GM18951 (cell line): ENCODE measurements around the gene PRKCH.

Experiments used
- POLR2A ChIP-seq: IDR thresholded peaks from 4 replicates; pipeline ENCODE4 v1.6.1; 2011; ENCODE audit warnings: mild to moderate bottlenecking; ENCODE audit not compliant: insufficient read length, insufficient read depth; ENCODE audit errors: extremely low read depth
- in situ Hi-C: fragments of 300-500 bp; cut with MboI; formaldehyde crosslinking; loops from one replicate; pipeline ENCODE4 v1.12.0; 2022; ENCODE audit warnings: low sequenced_read_pairs, mixed read lengths, inconsistent platforms; ENCODE audit not compliant: unreplicated experiment

Gene PRKCH

DNA sequence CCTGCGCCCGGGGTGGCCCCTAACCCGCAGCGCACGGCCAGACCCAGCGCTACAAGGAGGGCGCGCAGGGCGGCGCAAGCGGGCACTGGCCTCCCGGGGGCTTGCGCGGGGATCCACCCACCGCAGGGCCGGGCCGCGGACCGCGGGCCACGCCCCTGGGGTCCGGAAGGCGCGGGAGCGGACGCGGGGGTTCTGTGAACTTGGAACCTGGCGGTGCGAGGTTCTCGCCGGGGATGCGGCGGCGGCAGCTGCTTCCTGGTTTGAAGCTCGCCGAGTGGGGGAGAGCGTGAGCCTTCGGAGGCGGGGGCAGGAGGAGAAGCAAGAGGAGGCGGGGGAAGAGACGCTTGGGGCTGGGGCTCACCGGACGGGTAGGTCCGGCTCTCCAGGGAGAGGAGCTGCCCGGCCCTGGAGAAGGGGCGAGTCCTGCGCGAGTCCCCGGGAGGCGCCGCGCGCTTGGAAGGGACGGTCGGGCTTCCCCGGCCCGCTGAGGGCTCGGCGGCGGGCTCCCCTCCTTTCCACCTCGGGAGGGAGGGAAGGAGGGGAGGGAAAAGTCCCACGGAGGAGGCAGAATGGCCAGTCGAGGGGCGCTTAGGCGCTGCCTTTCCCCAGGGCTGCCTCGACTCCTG, at the start of gene PRKCH:
PRKCH (plus strand) TSS at position 195 of the 626 bp plus-strand sequence. CDS start 523 bp downstream, outside the sequence.
- TF ChIP-seq POLR2A, result no peak
- in situ Hi-C loops, result no loop called here

DNA sequence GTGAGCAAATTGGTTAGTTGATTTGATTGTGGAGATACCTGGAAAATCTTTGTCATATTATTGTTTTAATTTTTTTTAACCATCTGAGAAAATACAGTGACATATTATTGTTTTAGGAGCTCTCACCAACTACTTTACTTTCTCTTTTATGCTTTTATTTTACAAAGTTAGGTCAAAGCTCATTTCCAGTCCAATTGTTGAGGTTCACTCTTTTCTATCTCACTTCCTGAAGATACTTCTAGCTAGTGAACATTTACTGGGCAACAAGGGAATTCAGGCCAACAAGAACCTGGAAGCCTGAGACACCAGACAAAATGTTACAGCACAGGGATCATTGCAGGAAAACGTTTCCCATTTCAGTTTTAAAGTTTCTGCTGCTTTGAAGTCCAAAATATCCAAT, 44.1 kb upstream of the PRKCH start:
- in situ Hi-C loops, result no loop called here
- no peak for TF ChIP-seq POLR2A

DNA sequence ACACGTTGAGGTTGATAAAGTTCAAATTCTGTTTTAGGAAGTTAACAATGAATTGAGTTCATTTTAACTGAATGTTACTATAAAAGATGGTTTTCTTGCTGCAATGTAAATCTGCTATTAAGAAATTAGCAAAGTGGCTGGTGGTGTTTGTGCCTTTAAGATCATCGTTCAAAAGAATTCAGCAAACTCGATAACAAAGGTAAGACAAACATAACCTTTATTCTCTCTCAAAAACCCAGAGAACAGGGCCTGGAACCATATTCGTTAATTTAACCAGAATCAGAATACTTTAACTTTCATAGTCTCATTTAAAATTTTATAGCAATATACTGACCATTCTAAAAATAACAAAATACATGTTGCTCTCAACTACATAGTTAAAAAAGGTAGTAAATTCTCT, 43.6 kb upstream of the PRKCH start:
- in situ Hi-C loops, result no loop called here
- TF ChIP-seq POLR2A, result no peak

DNA sequence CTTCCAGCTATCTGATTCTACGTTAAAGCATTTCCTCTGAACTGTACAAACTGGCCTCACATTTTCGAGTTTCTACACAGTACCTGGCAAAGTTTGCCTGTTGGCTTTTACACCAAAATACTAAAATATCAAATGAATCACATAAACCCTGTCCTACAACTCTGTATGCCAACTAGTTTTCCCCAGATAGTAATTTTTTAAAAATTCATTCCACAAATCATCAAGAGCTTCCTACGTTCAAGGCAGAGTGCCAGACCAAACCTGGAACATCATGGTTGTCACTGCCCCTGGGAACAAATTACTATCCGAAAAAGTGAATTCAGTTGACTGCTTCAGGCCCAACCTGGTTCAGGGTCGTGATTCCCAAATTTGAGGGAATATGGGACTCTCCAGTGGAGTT, 42.3 kb upstream of the PRKCH start:
- in situ Hi-C loops, result no loop called here
- TF ChIP-seq POLR2A, result no peak

DNA sequence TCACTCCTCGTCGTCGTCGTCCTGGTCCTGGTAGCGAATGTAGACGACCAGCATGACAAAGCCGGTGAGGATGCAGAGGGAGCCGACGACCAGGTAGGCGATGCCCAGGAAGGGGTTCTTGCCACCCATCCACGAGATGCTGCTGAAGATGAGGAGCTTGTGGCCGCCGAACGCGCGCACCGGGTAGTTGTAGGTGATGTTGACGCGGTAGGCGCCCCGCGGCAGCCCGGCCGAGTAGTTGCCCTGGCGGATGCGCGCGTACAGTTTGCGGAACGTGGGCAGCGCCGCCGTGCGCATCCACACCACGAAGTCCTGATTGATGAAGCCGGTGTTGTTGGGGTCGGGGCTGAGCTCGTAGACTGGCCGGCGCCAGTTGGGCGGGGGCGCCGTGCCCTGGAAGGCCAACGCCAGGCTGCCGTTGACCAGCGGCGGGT, 41.3 kb upstream of the PRKCH start:
- no peak for TF ChIP-seq POLR2A
- in situ Hi-C loops, result no loop called here

DNA sequence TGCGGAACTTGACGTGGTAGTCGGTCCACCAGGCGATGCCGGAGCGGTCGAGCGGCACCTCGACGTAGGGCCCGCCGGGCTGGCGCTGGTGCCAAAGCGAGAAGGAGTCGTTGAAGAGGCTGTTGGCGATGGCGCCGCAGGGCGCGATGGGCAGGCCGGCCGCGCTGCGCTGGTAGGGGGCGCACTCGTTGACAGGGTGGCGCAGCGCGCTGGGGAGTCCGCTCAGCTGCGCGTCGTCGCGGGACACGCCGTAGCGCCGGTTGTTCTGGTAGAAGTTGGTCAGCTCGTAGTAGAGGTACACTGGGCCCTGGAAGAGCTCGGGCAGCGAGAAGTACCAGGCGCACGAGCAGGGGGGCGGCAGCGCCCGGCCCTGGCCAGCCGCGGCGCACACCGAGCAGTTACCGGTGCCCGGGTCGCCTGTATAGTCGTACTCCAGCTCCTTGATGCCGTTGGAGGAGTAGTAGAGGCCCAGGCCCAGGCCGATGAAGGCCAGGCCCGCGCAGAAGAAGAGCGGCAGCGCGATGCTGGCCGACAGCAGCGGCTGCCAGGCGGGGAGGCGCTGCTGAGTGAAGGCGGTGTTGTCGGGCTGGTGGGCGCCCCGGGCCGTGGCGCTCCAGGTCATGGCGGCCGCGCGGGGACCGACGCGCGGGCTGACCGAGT, 40.7 kb upstream of the PRKCH start:
- TF ChIP-seq POLR2A, result no peak
- in situ Hi-C loops, result no loop called here

DNA sequence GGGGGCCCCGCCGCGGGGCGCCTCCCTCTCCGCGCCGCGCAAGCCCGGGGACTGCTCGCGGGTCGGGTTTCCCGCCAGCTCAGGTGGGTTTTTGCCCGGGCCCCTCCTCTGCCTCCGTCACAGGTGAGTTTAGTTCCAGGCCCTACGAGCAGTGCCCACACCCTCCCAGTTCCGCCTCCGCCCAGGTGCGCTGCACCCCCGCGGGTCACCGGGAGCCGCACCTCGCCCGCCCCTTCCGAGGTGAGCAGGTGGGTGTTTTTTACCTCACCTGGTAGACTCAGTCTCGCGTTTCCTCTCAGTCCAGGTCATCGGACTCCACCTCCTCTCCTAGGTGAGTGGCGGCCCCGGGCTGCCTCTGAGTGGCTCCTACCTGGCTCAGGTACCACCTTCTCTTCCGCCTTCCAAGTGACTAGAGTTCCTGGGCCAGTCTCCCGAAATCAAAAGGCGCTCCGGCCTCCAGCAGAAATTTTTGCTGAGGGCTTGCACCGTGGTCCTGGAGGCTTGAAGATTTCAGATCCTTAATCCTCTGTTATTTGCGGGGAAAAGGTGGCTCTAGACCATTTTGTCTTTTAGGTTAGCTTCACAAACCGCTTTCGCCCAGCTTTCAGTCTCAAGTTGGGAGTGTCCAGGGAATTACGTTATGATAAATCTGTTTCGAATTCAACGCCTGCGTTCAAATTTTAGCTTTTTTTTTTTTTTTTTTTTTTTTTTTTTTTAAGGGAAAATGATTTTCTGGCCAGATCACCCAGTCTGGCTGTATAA, 40.0 kb upstream of the PRKCH start, which contains the start of gene TMEM30B:
TMEM30B (minus strand) TSS at position 153 of the 762 bp plus-strand sequence. CDS start 191 bp downstream, outside the sequence.
- TF ChIP-seq POLR2A, result no peak
- in situ Hi-C loops, result no loop called here

DNA sequence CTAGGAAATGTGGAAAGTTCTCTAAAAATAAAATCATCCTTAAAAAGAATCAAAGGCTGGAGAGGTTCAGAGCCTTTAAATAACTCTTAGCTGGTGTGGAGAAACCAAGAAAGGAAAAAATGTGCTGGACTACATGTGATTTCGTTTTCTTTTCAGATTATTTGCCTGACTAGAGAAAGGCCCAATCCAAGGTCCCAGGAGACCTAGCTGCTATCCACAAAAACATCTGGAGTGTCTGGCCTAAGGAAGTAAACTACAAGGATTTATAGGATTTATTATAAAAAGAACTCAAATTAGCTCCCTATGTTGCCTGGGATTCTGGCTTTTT, 39.5 kb upstream of the PRKCH start:
- no peak for TF ChIP-seq POLR2A
- in situ Hi-C loops, result no loop called here

DNA sequence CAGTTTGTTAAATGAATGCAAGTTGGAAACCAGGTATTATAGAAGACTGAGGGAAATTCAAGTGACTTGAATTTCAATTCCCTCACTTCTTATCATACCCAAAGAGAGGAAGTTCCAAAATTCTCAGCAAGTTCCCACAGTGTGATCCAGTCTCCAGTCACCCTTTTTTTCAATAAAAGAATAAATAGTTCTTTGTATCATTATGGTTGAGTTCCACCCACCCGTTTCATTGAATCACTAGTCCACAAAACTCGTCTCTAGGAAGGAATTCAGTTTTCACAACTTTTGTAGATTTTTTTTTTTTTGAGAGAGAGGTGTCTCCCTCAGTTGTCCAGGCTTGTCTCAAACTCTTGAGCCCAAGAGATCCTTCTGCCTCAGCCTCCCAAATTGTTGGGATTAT, 38.6 kb upstream of the PRKCH start:
- no peak for TF ChIP-seq POLR2A
- in situ Hi-C loops, result no loop called here

DNA sequence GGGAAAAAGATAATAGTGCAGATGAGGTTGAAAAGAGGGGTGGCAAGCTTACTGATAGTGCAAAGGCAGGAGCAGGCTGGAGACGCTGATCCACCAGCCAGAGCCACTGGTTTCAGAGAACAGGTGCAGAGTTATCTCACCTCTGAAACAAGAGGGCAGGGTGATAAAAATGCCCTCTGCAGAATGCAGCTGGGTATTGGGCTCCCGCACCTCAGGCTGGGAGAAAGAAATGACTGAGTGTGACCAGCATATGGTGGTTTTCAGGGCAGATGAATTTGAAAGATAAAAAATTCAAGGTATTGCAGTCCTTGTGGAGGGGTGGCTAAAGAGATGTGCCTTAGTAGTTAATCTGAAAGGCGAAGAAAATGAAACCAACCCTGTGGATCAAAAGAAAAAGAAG, 37.4 kb upstream of the PRKCH start:
- in situ Hi-C loops, result no loop called here
- no peak for TF ChIP-seq POLR2A

DNA sequence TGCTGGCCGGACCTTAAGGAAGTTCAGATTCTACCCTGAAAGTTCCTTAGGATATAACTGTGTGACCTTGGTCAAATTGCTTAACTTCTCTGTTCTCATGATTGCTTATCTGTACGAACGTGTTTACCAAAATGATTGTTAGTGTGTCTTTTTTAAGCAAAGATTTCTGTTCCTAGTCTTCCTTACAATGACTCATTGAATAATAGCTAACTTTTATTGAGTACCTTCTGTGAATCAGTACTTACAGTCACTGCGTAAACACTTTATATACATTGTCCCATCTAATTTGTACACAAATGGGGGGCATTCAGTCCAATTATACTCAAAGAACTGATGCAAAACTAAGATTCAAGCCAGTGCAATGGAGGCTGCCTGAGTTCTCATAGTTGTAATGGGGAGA, 36.0 kb upstream of the PRKCH start:
- no peak for TF ChIP-seq POLR2A
- in situ Hi-C loops, result no loop called here

DNA sequence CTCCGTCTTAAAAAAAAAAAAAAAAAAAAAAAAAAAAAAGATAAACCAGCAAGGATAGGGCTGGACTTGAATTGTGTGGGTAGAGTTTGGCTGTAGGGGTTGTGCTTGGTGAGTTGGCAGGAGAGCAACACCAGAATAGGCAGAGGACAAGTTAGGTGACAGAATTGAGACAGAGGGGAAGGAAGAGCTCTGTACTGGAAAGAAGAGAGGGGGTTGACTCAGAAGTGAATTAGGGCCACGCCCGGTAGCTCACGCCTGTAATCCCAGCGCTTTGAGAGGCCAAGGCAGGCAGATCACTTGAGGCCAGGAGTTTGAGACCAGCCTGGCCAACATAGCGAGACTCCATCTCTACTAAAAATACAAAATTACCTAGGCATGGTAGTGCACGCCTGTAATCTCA, 34.2 kb upstream of the PRKCH start:
- in situ Hi-C loops, result no loop called here
- TF ChIP-seq POLR2A, result no peak

DNA sequence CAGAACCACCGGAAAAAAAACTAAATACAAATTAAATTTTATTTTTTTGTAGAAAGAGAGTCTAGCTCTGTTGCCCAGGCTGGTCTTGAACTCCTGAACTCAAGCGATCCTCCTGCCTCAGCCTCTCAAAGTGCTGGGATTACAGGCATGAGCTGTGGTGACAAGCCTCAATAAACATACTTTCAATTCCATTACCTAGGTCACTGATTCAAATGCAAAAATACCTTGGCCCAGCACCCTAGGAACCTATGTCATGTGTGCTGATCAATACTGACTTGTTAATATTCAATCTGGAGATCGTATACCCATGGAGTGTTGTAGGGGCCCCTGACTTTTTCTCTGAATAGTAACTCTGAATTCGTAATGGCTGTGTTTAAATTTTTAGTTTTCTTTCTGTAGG, 33.2 kb upstream of the PRKCH start:
- no peak for TF ChIP-seq POLR2A
- in situ Hi-C loops, result no loop called here

DNA sequence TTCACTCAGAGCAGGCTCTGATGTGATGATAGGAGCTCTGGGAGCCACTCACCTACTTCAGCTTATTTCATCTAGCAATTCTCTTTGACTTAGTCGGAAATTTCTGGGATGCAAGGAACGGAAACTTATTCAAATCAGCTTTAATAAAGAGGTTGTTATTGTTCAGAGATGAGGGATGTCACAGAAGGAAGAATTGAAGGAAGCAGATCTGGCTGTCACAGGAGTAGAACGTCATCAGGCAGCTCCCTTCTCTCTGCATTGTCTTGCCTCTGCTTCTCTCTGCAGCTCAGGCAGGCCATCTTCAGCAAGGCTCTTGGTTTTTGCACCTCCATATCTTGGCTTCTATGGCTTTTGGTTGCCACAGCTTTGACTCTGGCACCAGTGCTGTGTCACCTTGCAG, 32.7 kb upstream of the PRKCH start:
- in situ Hi-C loops, result no loop called here
- no peak for TF ChIP-seq POLR2A
